GM23248 (cell line): Measurements from ENCODE around the gene RPS6KA4.

Experiments
- EZH2 ChIP-seq: fragments of 200-600 bp; sonication (generic); IDR thresholded peaks from 2 replicates; pipeline ENCODE4 v1.6.1; 2018; ENCODE audit warnings: antibody characterized with exemption, mild to moderate bottlenecking; ENCODE audit not compliant: insufficient read depth, poor library complexity, severe bottlenecking
- EZH2phosphoT487 ChIP-seq: fragments of 200-600 bp; sonication (generic); IDR thresholded peaks from 2 replicates; pipeline ENCODE4 v1.6.1; 2018; ENCODE audit warnings: antibody characterized with exemption, moderate library complexity, mild to moderate bottlenecking, low read depth; ENCODE audit not compliant: insufficient read depth

- no peak for TF ChIP-seq EZH2
- TF ChIP-seq EZH2phosphoT487: no peak
These were observed 5.5 kb downstream of the RPS6KA4 start for GRCh38 chr11:64364435-64364834.
